Skeletal muscle tissue (tissue), 4 donors: ENCODE results near the gene ANAPC13. TPM values are rescaled to one million over a fixed set of nuclear protein-coding genes. Genes with fewer than 3 reads are reported as not detected.
A peak's percentile ranks its signal among the peaks of the same experiment; 100 is the strongest.

Experiments
- H3K27ac ChIP-seq: one replicate; pipeline ENCODE4 v1.7.0; 2013; ENCODE audit warnings: mild to moderate bottlenecking, low read depth, low read length, inconsistent platforms
- H3K27me3 ChIP-seq, 3 donors: one replicate each; pipeline ENCODE4 v1.7.0; 2013; ENCODE audit warnings: low read length in 3 of 3; ENCODE audit not compliant: control insufficient read depth in 3 of 3, insufficient read depth in 3 of 3
- H3K36me3 ChIP-seq, 3 donors: one replicate each; pipeline ENCODE4 v1.7.0; 2013; ENCODE audit warnings: low read length in 3 of 3; ENCODE audit not compliant: control insufficient read depth in 3 of 3, insufficient read depth in 3 of 3
- H3K4me1 ChIP-seq, 3 donors: one replicate each; pipeline ENCODE4 v1.7.0; 2013; ENCODE audit warnings: low read length in 3 of 3, mild to moderate bottlenecking in 3 of 3; ENCODE audit not compliant: control insufficient read depth in 3 of 3, insufficient read depth in 3 of 3
- H3K4me3 ChIP-seq, 3 donors: one replicate each; pipeline ENCODE4 v1.7.0; 2013; ENCODE audit warnings: low read length in 3 of 3
- H3K9ac ChIP-seq, 3 donors: one replicate each; pipeline ENCODE4 v1.7.0; 2013; ENCODE audit warnings: low read length in 3 of 3, mild to moderate bottlenecking in 3 of 3, moderate library complexity in 2 of 3, low read depth in 1 of 3
- H3K9me3 ChIP-seq, 3 donors: one replicate each; pipeline ENCODE4 v1.7.0; 2013; ENCODE audit warnings: low read length in 3 of 3; ENCODE audit not compliant: control insufficient read depth in 3 of 3
- total RNA-seq: library from RNA; depleted of rRNA; stranded (reverse); fragments of >200 nt; gene quantifications from one replicate; pipeline ENCODE4 v1.2.3, GENCODE V29; 2014
- donor health status: Osteomylitis.

ANAPC13 gene, protein sequence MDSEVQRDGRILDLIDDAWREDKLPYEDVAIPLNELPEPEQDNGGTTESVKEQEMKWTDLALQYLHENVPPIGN
- total RNA-seq, result 38.6 TPM

GRCh38 chr3:134485718-134486576 lies at the start of gene ANAPC13, which contains the start of gene CEP63:
Gene ANAPC13, minus strand, starts transcription at chr3:134485985. Its CDS starts 3,081 bp downstream, at chr3:134482904.
Gene CEP63, plus strand, starts transcription at chr3:134486057. Its CDS starts 9,264 bp downstream, at chr3:134495321.
- peak within 1 kb of the TSS; percentile 74 to 99 (median 95) for H3K4me3 ChIP-seq
- H3K4me1 ChIP-seq, result peaks cover 15 to 46% (median 32%) of the 10 kb centered on the region in 3 donors
- H3K27me3 ChIP-seq, result no peaks in the 10 kb centered on the region

DNA sequence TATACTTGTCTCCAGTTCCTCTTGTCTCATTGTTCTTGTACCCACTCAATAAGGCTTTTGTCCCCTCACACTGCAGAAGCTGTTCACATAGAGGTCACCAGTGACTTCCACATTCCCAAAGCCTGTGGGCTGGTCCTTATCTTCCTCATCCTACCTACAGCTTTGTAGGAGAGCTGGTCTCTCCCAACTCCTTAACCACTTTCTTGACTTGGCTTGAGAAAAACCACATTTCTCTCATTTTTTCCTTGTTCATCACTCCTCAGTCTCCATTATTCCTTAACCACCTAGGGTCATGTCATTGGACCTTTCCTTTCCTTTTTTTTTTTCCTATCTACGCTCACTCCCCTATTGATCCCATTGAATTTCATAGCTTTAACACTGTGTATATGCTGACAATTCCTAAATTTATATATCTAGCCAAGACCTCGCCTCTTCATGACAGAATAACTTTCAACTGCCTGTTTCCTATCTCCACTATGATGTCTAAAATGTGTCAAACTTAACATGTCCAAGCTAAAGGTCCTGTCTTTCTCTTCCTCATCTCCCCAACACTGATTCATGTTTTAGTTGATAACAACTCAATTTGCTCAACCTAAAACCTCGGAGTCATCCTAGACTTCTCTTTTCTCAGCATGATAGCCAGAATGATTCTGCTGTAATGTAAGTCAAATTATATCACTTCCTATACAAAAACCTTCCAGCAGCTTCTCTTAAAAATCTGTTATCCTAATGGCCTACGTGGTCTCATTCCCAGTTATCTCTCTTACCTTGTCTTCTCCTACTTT lies 49.6 kb upstream of the ANAPC13 start:
- H3K9ac ChIP-seq, result no peak overlapping the region
- H3K36me3 ChIP-seq, result peaks cover 13 to 23% (median 20%) of the 10 kb centered on the region in 3 donors
- no peak overlapping the region for H3K27ac ChIP-seq
- H3K4me3 ChIP-seq, result no peak overlapping the region
- peaks cover 0 to 3% (median 0%) of the 10 kb centered on the region in 3 donors for H3K4me1 ChIP-seq
- H3K9me3 ChIP-seq, result no peaks in the 10 kb centered on the region
- H3K27me3 ChIP-seq, result no peaks in the 10 kb centered on the region

More at GRCh38 chr3:134485718-134486576, at the start of gene ANAPC13, which contains the start of gene CEP63:
- Histone ChIP-seq H3K27ac (peak within 1 kb of the TSS; percentile 90), H3K9ac (peak within 1 kb of the TSS; percentile 91 to 99 (median 96)), H3K9me3 (no peaks in the 10 kb centered on the region), H3K36me3 (peaks cover 13 to 17% (median 14%) of the 10 kb centered on the region in 3 donors)

- Histone ChIP-seq H3K4me1 (peaks cover 0 to 3% (median 0%) of the 10 kb centered on the region in 3 donors), H3K27me3 (no peaks in the 10 kb centered on the region), H3K9me3 (no peaks in the 10 kb centered on the region), H3K9ac (no peak overlapping the region), H3K36me3 (peaks cover 13 to 23% (median 20%) of the 10 kb centered on the region in 3 donors), H3K27ac (no peak overlapping the region), H3K4me3 (no peak overlapping the region)
Measured at GRCh38 chr3:134533493-134533892, 47.7 kb upstream of the ANAPC13 start.

- Histone ChIP-seq H3K27me3 (no peaks in the 10 kb centered on the region), H3K27ac (no peak overlapping the region), H3K4me1 (peaks cover 0 to 3% (median 0%) of the 10 kb centered on the region in 3 donors), H3K4me3 (no peak overlapping the region), H3K9me3 (peaks cover 2 to 4% (median 3%) of the 10 kb centered on the region in 3 donors), H3K36me3 (peaks cover 0 to 2% (median under 1%) of the 10 kb centered on the region in 3 donors), H3K9ac (no peak overlapping the region)
Measured at GRCh38 chr3:134527538-134528186, 41.9 kb upstream of the ANAPC13 start.

- Histone ChIP-seq H3K9ac (no peak overlapping the region), H3K4me1 (peaks cover 0 to 3% (median 0%) of the 10 kb centered on the region in 3 donors), H3K27me3 (no peaks in the 10 kb centered on the region), H3K27ac (no peak overlapping the region), H3K4me3 (no peak overlapping the region), H3K36me3 (no peaks in the 10 kb centered on the region), H3K9me3 (peaks cover 3 to 4% (median 4%) of the 10 kb centered on the region in 3 donors)
Measured at GRCh38 chr3:134527037-134527436, 41.3 kb upstream of the ANAPC13 start.

- peaks cover 3 to 4% (median 4%) of the 10 kb centered on the region in 3 donors for H3K9me3 ChIP-seq
- H3K36me3 ChIP-seq, result no peaks in the 10 kb centered on the region
- no peaks in the 10 kb centered on the region for H3K27me3 ChIP-seq
- H3K4me3 ChIP-seq, result no peak overlapping the region
- H3K27ac ChIP-seq, result no peak overlapping the region
- H3K9ac ChIP-seq, result no peak overlapping the region
- peaks cover 0 to 3% (median 0%) of the 10 kb centered on the region in 3 donors for H3K4me1 ChIP-seq
Measured at GRCh38 chr3:134526319-134526718, 40.5 kb upstream of the ANAPC13 start.

DNA sequence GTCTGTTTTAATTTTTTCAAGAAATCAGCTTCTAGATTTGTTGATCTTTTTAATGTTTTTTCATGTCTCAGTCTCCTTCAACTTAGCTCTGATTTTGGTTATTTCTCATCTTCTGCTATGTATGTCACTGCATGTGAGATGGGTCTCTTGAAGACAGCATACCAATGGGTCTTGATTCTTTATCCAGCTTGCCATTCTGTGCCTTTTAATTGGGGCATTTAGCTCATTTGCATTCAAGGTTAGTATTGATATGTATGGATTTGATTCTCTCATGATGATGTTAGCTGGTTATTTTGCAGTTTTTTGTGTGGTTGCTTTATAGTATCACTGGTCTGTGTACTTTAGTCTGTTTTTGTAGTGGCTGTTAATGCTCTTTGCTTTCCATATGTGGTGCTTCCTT lies 39.5 kb upstream of the ANAPC13 start:
- H3K36me3 ChIP-seq, result no peaks in the 10 kb centered on the region
- no peak overlapping the region for H3K9ac ChIP-seq
- no peak overlapping the region for H3K27ac ChIP-seq
- H3K9me3 ChIP-seq, result peaks cover 3 to 4% (median 4%) of the 10 kb centered on the region in 3 donors
- no peaks in the 10 kb centered on the region for H3K4me1 ChIP-seq
- no peak overlapping the region for H3K4me3 ChIP-seq
- no peaks in the 10 kb centered on the region for H3K27me3 ChIP-seq

GRCh38 chr3:134522541-134522940 lies 36.8 kb upstream of the ANAPC13 start:
- no peak overlapping the region for H3K27ac ChIP-seq
- no peaks in the 10 kb centered on the region for H3K27me3 ChIP-seq
- H3K4me3 ChIP-seq, result no peak overlapping the region
- H3K36me3 ChIP-seq, result no peaks in the 10 kb centered on the region
- H3K9ac ChIP-seq, result no peak overlapping the region
- H3K9me3 ChIP-seq, result peaks cover 4 to 5% (median 4%) of the 10 kb centered on the region in 3 donors
- no peaks in the 10 kb centered on the region for H3K4me1 ChIP-seq

DNA sequence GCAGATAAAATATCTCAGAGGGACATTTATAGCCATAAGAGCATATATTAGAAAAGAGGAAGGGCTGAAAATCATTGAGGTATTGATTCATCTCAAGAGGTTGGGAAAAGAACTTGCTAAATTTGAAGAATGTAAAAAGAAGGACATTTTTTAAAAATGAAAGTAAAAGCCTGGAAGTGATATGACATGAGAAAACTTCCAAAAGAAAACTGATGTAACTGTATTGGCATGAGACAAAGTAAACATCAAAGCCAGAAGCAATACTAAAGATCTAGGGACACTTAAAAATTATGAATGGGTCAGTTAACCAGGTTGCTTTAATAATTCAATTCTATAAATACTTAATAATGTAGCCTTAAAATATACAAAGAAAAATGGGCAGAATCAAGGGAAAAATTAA lies 32.0 kb upstream of the ANAPC13 start:
- Histone ChIP-seq H3K4me1 (peaks cover 0 to 3% (median 0%) of the 10 kb centered on the region in 3 donors), H3K36me3 (no peaks in the 10 kb centered on the region), H3K9me3 (peaks cover 0 to 4% (median 2%) of the 10 kb centered on the region in 3 donors), H3K27ac (no peak overlapping the region), H3K27me3 (no peaks in the 10 kb centered on the region), H3K9ac (no peak overlapping the region), H3K4me3 (no peak overlapping the region)
